GM21447 (cell line): ENCODE results near the gene ATOSB.
A peak's percentile ranks its signal among the peaks of the same experiment; 100 is the strongest.
"Not testable (repeated sequence)": the region's sequence is repeated elsewhere in the genome, so short reads cannot be mapped to it uniquely, and the experiment has no call there.

Experiments used
- ATAC-seq: cut with Tn5 transposase; IDR thresholded peaks from one replicate; pipeline ENCODE4 v1.9.1; 2021; ENCODE audit not compliant: unreplicated experiment

The ATOSB gene

GRCh38 chr9:35115680-35116538 lies at the start of gene ATOSB:
TSS of gene ATOSB (minus strand) at chr9:35115862. CDS start at chr9:35108274, 7,588 bp downstream.
- peak; percentile 59 for ATAC-seq

DNA sequence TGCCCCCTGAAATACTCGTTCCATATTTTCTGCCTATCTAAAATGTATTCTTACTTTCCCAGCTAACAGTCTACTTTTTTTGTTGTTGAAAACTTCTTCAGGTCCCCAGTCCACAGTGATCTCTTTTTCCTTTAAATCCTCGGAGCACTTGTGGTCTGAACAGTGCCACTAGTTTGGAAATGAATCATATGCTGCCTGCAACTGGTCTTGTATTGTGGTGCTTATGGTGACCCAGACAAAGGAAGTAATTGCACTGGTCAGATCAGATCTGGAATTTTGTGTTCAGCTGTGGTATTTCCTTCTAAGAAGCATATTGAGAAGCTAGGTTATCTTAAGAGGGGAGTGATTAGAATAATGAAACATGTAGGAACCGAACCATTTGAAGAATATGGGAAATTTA lies 49.0 kb upstream of the ATOSB start:
- no peak for ATAC-seq

GRCh38 chr9:35163413-35163812 lies 47.8 kb upstream of the ATOSB start:
- no peak for ATAC-seq

DNA sequence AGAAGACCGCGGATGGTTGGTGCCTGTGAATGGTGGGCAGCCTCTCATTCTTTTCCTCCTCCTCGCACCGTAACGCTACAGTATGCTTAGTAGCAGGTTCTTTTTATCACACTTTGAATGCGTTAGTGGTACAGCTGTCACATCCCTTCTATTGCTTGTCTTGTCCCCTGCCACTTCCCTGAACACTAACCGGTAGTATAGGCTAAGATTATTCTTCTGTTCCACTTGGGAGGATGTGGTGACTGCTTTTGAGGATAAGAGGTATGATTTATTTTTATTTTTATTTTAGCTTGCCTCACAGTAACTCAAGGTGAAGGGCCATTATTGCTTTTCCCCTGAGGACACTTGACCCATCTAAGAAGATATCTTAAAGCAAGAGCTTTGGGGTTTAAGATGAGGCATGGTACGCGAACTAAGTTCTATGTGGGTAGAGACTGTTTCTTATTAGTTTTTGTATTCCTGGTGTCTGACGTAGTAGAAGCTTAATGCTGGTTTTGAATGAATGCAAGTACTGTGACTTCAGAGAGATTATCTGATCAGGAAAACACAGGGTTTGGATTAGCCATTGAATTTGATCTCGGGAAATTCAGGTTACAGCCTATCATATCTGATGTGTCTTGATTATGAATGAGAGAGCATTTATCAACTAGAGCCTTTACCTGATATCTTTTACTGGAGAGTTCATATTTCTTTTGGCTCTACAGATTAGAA lies 47.1 kb upstream of the ATOSB start:
- ATAC-seq = no peak

- peak; percentile 58 for ATAC-seq
Measured at GRCh38 chr9:35161713-35162604, 46.3 kb upstream of the ATOSB start, which contains the start of gene UNC13B. TSS of gene UNC13B (plus strand) at chr9:35162009. CDS start at chr9:35162284, 275 bp downstream.

GRCh38 chr9:35158501-35159280 lies 43.0 kb upstream of the ATOSB start:
- no peak for ATAC-seq

DNA sequence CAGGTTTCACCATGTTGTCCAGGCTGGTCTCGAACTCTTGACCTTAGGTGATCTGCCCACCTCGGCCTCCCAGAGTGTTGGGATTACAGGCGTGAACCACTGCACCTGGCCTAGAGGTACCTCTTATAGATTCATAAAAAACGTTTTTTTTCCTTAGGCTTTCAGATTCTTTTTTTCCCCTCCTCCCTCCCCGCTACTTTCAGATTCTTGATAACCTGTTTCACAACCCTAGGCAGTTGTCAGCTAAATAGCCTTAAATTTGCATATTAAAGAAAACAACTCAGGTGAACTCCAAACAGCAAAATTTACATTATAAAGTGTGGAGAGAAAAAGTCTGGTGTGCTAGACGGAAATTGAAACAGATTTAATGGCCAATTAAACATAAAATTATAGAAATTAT lies 42.2 kb upstream of the ATOSB start:
- not testable (repeated sequence) for ATAC-seq

DNA sequence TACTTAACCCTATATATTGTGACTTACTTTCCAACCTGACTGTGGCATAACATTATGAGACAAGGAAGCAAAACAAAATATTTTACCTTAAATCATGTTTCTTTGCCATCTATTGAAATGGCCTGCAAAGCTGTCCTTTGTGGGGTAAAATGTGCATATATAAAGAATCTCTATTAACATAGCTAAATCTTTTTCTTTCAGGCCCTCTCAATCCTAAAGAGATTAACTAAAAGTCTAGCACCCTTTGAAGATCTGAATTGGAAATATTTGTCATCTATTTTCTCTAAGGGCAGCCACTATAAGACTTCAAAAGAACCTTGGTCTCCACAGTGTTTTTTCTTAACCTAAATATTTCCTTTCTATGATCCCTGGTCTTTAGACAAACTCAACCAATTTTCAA lies 41.1 kb upstream of the ATOSB start:
- no peak for ATAC-seq

- ATAC-seq = no peak
Measured at GRCh38 chr9:35152926-35153325, 37.3 kb upstream of the ATOSB start.

- ATAC-seq = not testable (repeated sequence)
Measured at GRCh38 chr9:35147941-35148563, 32.4 kb upstream of the ATOSB start.

GRCh38 chr9:35142037-35142436 lies 26.4 kb upstream of the ATOSB start:
- no peak for ATAC-seq

DNA sequence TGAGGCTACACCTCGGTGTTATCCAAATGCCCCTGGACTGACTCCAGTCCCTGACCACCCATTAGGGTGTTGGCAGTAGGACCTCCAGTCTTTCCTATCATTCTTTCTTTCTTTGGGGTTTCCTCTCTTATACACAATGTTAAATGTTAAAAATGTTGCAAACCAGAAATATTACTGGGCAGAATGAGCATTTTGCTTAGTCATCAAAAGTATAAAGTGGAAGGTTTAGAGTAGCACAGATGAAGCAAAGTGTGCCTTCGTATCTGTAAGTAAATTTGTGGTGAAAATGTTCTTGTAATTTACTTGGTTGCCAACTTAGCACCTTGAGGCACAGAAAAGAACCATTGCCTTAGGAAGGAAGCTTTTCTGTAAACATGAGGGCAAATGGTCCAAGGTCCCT lies 24.4 kb upstream of the ATOSB start:
- no peak for ATAC-seq

DNA sequence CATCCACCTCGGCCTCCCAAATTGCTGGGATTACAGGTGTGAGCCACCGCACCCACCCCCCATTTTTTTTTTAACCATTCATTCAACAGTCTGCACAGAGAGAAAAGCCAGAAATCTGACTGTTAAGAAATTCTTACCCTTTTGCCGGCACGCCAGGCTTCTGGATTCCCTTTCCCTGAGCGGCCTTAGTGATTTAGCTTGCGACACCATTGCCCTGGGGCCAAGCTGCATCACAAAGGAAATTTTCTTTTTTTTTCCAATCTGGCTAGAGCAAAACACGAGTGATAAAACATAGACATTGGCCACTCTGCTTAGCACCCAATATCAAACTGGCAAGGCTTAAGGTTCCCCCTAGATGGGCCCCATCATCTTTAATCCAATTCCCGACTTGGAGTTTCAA lies 21.2 kb upstream of the ATOSB start:
- ATAC-seq = no peak

- ATAC-seq = no peak
Measured at GRCh38 chr9:35135988-35136387, 20.3 kb upstream of the ATOSB start.

DNA sequence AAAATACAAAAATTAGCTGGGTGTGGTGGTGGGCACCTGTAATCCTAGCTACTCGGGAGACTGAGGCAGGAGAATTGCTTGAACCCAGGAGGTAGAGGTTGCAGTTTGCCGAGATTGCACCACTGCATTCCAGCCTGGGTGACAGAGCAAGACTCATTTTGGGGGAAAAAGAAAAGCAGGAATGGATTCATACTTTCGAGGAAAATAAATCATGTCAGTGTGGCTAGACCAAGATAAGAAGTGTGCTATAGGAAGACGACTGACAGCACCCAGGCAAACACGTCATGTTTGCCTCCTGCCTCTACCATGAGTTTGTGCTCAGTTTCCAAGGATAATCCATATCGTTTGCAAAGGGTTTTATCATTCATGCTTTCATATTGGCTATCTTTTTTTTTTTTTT lies 19.3 kb upstream of the ATOSB start:
- ATAC-seq = no peak

- ATAC-seq = peak; percentile 41
Measured at GRCh38 chr9:35116898-35117551, 1.4 kb upstream of the ATOSB start.

GRCh38 chr9:35116539-35116897 lies 856 bp upstream of the ATOSB start:
- no peak for ATAC-seq

- ATAC-seq = no peak
Measured at GRCh38 chr9:35114840-35115628, 628 bp downstream of the ATOSB start.
